ENCODE results near the gene ADAMTSL3.

- TF ChIP-seq CTCF (IDR thresholded peaks at IDR 0.05; ENCODE audit: low read depth, low read length): no peak
- TF ChIP-seq EZH2phosphoT487 (IDR thresholded peaks at IDR 0.05; ENCODE audit: low read depth): no peak
These were observed 43.8 kb downstream of the ADAMTSL3 start for GRCh38 chr15:83697716-83698115.
